GM12873 (cell line): Measurements from ENCODE around the gene PPP2R2C.

Source experiments
- CTCF ChIP-seq: IDR thresholded peaks from 2 replicates; pipeline ENCODE4 v1.5.1; 2012; ENCODE audit warnings: low read depth, mild to moderate bottlenecking, moderate library complexity, low read length, control low read depth; ENCODE audit not compliant: insufficient read depth; ENCODE audit errors: missing control alignments

Gene PPP2R2C

DNA sequence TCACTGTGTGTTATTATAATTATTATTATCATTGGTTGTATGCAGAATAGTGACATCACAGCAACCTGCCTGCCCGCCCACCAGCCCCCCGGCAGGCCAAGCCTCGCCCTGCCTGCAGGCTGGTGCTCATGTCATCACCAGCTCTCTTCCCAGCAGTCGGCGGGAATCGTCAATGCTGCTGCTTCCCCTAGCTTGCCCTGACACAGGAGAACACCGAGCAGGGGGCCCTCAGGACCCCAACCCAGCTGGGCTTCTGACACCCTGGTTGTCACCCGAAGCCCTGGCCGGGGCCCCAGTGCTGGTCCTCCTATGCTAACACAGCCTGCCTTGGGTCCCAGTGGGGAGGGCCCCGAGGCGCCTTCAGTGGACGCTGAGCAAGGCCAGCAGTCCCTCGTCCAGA lies 100.6 kb downstream of the PPP2R2C start:
- TF ChIP-seq CTCF = no peak

DNA sequence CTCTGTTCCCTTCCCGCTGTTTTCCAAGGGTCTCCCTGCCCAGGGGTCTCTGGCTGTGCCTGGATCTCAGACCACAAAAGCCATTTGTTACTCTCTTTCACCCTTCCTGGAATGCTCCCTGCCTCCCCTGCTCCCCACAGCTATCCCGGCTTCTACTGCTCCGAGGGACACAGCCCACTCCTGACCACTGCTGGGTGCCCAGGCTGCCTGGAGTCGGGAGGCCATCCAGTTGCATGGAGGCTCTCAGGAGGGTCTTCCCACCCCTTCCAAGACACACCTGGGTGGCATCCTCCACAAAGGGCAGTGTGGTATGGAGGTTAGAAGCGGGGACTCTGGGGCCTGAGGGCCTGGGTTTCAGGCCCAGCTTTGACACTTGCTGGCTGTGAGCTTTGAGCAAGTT lies 101.1 kb downstream of the PPP2R2C start:
- TF ChIP-seq CTCF = no peak

GRCh38 chr4:6369924-6370645 lies 102.3 kb downstream of the PPP2R2C start:
- TF ChIP-seq CTCF = no peak

- no peak for TF ChIP-seq CTCF
Measured at GRCh38 chr4:6369511-6369910, 102.9 kb downstream of the PPP2R2C start.

DNA sequence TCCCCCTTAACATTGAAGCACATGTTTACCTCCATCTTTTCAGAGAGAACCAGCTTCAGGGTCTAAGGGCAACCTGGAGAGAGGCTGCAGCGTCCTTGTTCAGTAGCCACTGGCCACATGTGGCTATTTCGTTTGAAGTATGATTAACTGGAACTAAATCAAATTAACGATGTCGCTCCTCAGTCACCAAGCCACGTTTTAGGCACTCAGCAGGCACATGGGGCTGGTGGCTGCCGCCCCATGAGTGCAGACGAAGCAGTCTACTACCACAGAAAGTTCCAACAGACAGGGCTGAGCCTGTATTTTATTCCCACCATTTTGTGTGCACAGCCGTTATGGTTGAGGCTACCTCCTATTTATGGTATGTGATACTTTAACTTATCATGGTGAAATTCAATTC lies 103.4 kb downstream of the PPP2R2C start:
- TF ChIP-seq CTCF = no peak

GRCh38 chr4:6368601-6369000 lies 103.8 kb downstream of the PPP2R2C start:
- TF ChIP-seq CTCF = no peak

DNA sequence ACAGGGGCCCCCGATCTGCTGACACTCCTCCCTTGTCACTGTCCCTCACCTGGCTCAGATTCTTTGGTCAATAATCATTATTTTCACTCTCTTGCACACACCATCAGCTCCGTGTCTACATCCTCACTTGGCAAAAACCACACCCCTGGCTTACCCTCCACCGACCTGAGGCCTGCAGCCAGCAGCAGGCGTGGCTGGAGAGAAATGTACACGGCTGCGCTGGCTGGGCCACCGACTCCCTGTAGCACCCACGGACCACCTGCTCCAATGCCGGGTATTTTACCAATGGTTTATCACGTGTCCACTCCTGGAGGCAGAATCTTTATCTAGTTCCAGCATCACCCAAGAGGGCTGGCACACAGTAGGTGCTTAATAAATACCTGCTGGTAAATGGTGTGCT lies 104.3 kb downstream of the PPP2R2C start:
- no peak for TF ChIP-seq CTCF

- TF ChIP-seq CTCF = no peak
Measured at GRCh38 chr4:6367371-6367851, 105.0 kb downstream of the PPP2R2C start.
